Activated B cell treated with CpG ODN at 0.5 μM for 24 hours (primary cell): Measurements from ENCODE around the gene ANKRD11. TPM values are rescaled to one million over a fixed set of nuclear protein-coding genes. Genes with fewer than 3 reads are reported as not detected.
"Not testable (repeated sequence)": the region's sequence is repeated elsewhere in the genome, so short reads cannot be mapped to it uniquely, and the experiment has no call there.

Source experiments
- ATAC-seq: fragments of 200-7000 bp; cut with Tn5 transposase; one replicate; pipeline ENCODE4 v1.10.0; 2021; ENCODE audit warnings: low read depth, mild to moderate bottlenecking, moderate library complexity
- CTCF ChIA-PET: fragments of 350-600 bp; sonication (Branson Sonifier 250); formaldehyde crosslinking; loops from one replicate; lab custom pipeline; 2021; ENCODE audit warnings: antibody characterized with exemption; lab: Charles Lee
- POLR2A ChIA-PET: fragments of 350-600 bp; sonication (Branson Sonifier 250); formaldehyde crosslinking; loops from one replicate; lab custom pipeline; 2021; ENCODE audit warnings: antibody characterized with exemption; lab: Charles Lee
- DNase-seq: peaks from one replicate; pipeline ENCODE4 v3.0.0; 2022
- H3K27ac Mint-ChIP-seq: one replicate; pipeline ENCODE4 v1.8.0; 2020; ENCODE audit warnings: mixed read lengths
- H3K27me3 Mint-ChIP-seq: one replicate; pipeline ENCODE4 v1.8.0; 2021; ENCODE audit warnings: mixed read lengths
- H3K36me3 Mint-ChIP-seq: one replicate; pipeline ENCODE4 v1.8.0; 2021; ENCODE audit warnings: low read depth, mixed read lengths
- H3K4me1 Mint-ChIP-seq: one replicate; pipeline ENCODE4 v1.8.0; 2021; ENCODE audit warnings: mixed read lengths
- H3K4me3 Mint-ChIP-seq: one replicate; pipeline ENCODE4 v1.8.0; 2020; ENCODE audit warnings: mild to moderate bottlenecking, mixed read lengths
- H3K9me3 Mint-ChIP-seq: one replicate; pipeline ENCODE4 v1.8.0; 2020; ENCODE audit warnings: mixed read lengths
- intact Hi-C: fragments of 100-400 bp; cut with micrococcal nuclease; formaldehyde crosslinking; loops from one replicate; pipeline ENCODE4 v1.15.1; 2024
- total RNA-seq: library from RNA; stranded (reverse); gene quantifications from 2 replicates; pipeline ENCODE4 v1.2.3, GENCODE V29; 2022
- TF ChIP-seq, protein P1 (sequence below): fragments of 200-600 bp; IDR thresholded peaks from one replicate; pipeline ENCODE4 v1.8.0; 2022; ENCODE audit warnings: antibody characterized with exemption, mild to moderate bottlenecking

The ANKRD11 gene
- total RNA-seq, 1 donor from 2014 or later, result 243 TPM

DNA sequence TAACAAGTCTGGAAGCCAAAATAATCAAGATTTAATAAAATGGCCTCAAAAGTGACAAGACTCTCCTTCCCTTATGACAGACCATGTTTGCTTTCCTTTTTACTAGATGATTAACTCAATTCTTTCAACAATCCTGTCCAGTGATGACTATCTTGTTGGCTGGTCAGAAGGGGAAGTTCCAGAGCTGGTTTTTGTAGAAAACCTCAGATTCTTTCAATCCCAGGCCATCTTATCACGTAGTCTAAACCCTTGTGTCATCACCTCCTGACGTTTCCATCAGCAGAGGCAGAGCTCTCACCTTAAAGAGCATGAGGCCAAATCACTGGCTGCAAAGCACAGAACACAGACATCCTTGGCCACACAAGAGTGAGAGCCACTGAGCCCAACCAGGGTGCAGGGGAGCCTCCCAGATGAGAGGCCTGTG, 125.3 kb downstream of the ANKRD11 start:
- intact Hi-C loops, result loop anchor here (5.0 to 10.0 kb wide), 3 partner anchors 37 to 60 kb away; no protein-coding TSS in a partner anchor
- Mint-ChIP-seq H3K9me3 (no peaks in the 10 kb centered on the region), H3K4me3 (no peak overlapping the region), H3K4me1 (peaks cover 98% of the 10 kb centered on the region), H3K27me3 (no peaks in the 10 kb centered on the region), H3K27ac (no peak overlapping the region), H3K36me3 (peaks cover 18% of the 10 kb centered on the region)
- ChIA-PET CTCF (no interaction called here), POLR2A (interaction anchor here (1.4 kb wide), 1 partner anchor 9 kb away, joined by 7 read pairs; no protein-coding TSS in a partner anchor)
- TF ChIP-seq, protein P1, sequence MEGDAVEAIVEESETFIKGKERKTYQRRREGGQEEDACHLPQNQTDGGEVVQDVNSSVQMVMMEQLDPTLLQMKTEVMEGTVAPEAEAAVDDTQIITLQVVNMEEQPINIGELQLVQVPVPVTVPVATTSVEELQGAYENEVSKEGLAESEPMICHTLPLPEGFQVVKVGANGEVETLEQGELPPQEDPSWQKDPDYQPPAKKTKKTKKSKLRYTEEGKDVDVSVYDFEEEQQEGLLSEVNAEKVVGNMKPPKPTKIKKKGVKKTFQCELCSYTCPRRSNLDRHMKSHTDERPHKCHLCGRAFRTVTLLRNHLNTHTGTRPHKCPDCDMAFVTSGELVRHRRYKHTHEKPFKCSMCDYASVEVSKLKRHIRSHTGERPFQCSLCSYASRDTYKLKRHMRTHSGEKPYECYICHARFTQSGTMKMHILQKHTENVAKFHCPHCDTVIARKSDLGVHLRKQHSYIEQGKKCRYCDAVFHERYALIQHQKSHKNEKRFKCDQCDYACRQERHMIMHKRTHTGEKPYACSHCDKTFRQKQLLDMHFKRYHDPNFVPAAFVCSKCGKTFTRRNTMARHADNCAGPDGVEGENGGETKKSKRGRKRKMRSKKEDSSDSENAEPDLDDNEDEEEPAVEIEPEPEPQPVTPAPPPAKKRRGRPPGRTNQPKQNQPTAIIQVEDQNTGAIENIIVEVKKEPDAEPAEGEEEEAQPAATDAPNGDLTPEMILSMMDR, result no peak
- ATAC-seq (no peak), DNase-seq (no peak)

DNA sequence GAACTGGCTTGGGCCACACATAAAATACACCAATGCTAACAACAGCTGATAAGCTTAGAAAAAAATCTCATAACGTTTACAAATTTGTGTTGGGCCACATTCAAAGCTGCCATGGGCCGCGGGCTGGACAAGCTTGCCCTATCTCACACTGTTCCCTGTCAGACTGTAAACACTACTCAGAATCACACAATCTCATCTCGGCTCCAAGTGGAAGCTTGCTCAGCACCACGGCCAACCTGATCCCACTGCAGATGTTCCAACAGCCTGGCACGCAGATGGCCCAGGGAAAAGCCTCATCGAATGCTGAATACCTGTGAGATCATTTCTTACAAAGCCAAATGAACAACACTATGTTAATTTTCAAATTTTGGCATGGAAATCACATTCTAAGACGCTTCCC, 125.8 kb downstream of the ANKRD11 start:
- TF ChIP-seq, protein P1, result no peak
- CTCF ChIA-PET, result no interaction called here
- H3K27me3 Mint-ChIP-seq, result no peaks in the 10 kb centered on the region
- H3K4me1 Mint-ChIP-seq, result peaks cover 98% of the 10 kb centered on the region
- no peak for DNase-seq
- peaks cover 23% of the 10 kb centered on the region for H3K36me3 Mint-ChIP-seq
- H3K4me3 Mint-ChIP-seq, result no peak overlapping the region
- H3K27ac Mint-ChIP-seq, result no peak overlapping the region
- H3K9me3 Mint-ChIP-seq, result no peaks in the 10 kb centered on the region
- POLR2A ChIA-PET, result interaction anchor here (1.4 kb wide), 1 partner anchor 9 kb away, joined by 7 read pairs; no protein-coding TSS in a partner anchor
- intact Hi-C loops, result loop anchor here (5.0 to 10.0 kb wide), 4 partner anchors 37 to 60 kb away; no protein-coding TSS in a partner anchor
- no peak for ATAC-seq

DNA sequence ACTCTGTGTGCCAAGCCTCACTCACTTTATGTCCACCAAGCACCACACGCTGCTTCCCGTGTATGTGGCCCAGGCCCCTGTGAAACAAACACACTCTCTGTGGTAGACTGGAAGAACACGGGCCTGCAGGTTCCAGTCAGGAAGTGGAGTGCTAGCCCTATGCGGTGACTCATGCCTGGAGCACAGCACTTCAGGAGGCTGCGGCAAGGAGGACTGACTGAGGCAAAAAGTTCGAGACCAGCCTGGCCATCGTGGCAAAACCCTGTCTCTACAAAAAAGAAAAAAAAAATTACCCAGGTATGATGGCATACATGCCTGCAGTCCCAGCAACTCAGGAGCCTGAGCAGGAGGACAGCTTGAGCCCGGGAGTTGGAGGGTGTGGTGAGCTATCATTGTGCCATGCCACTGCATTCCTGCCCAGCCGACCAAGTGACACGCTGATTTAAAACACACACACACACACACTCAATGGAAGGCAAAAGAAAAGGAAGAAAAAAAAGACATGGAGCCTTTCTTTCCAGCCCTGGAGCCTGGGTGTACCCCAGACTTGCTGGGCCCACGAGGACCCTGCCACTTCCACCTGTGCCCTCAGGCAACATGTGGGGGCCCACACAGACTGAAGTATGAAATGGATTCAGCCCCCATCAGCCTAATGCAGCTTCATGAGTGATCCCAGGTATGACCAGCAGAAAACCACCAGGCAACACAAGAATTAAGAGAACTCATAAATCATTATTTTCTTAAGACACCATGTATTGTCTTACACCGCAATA, 126.6 kb downstream of the ANKRD11 start:
- H3K4me1 Mint-ChIP-seq, result peaks cover 98% of the 10 kb centered on the region
- ChIA-PET CTCF (no interaction called here), POLR2A (interaction anchor here (1.4 to 3.0 kb wide), 2 partner anchors 10 to 12 kb away, joined by 7 to 10 read pairs; no protein-coding TSS in a partner anchor)
- ATAC-seq, result no peak
- TF ChIP-seq, protein P1, result no peak
- H3K9me3 Mint-ChIP-seq, result no peaks in the 10 kb centered on the region
- intact Hi-C loops, result loop anchor here (5.0 to 10.0 kb wide), 3 partner anchors 37 to 61 kb away; no protein-coding TSS in a partner anchor
- H3K4me3 Mint-ChIP-seq, result no peak overlapping the region
- no peak for DNase-seq
- no peaks in the 10 kb centered on the region for H3K27me3 Mint-ChIP-seq
- peak overlapping the region; percentile 31 for H3K27ac Mint-ChIP-seq
- H3K36me3 Mint-ChIP-seq, result peaks cover 24% of the 10 kb centered on the region

DNA sequence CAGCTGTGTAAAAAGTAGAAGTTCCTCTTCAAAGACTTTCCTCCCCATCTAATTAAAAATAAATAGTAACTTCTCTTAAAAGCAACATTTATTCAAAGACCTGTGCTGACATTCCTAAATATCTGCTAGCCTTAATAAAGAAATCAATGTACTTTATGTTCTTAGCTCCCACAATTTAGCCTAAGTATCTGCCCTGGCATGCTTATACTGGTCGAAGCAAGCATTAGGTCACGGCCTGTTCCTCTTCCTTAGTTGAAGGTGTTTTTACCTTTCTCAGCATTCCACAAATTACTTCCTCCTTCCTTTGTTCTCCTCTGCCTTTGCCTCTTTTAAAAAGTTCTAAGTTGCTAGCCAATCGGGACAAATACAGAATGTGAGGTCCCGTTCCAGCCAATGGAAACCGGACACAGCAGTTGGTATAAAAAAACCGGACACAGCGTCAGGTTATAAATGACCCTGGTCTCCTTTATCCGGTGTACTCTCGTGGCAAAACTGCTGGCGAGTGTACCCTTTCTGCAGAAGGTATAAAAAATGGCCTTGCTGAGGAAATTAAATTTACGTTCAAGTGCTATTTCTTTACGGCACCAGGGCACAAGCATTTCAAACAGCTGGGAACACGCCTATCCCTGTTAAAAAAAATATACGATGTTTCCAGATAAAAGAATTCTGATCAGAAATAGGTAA, 127.7 kb downstream of the ANKRD11 start:
- ATAC-seq, H3K27me3 Mint-ChIP-seq, DNase-seq, CTCF ChIA-PET, H3K9me3 Mint-ChIP-seq: not testable (repeated sequence)
- intact Hi-C loops, result loop anchor here (1.0 to 10.0 kb wide), 4 partner anchors 35 to 128 kb away; partner anchors contain the start of gene ANKRD11
- Mint-ChIP-seq H3K36me3 (peaks cover 23% of the 10 kb centered on the region), H3K27ac (peak overlapping the region; percentile 78), H3K4me1 (peaks cover 99% of the 10 kb centered on the region), H3K4me3 (peak overlapping the region; percentile 33)
- POLR2A ChIA-PET, result interaction anchor here (0.6 to 3.0 kb wide), 7 partner anchors 10 to 1413 kb away, joined by 3 to 10 read pairs (median 5); no protein-coding TSS in a partner anchor

DNA sequence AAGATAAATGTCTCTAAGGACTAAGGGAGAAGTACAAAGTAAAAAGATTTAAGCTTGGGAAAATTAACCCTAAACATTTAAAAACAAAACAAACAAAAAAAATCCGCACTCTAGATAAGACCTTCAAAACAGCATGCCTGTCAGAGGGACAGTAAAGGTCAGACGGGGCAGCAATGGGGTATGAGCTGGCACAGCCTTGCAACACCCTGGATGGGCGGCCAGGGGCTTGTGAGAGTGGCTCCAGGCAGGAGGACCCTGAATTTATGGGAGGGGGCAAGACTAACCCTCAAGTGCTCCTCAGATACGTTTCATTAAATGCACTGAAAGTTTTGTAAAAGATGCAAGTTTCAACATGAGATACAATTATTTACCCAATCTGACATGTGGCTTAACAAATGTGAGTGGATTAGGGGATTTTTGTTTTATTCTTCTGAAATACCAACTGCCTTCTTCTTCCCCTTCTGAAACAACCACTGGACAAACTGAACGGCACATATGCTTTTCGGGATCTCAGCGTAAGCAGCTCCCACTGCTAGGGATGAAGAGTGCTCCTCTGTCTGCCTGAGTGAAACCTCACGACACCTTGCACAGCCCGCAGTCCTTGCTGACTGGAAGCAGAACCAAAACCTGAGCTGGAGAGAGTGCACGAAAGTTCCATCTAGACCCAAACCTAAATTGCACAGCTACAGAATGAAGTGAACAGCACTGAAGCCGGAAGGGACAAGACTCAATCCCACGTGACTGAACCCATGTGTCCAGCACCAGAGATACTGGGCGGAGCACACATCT, 128.4 kb downstream of the ANKRD11 start:
- Mint-ChIP-seq H3K9me3 (no peaks in the 10 kb centered on the region), H3K36me3 (peaks cover 28% of the 10 kb centered on the region), H3K27ac (peak overlapping the region; percentile 78), H3K4me1 (peaks cover 99% of the 10 kb centered on the region), H3K4me3 (peak overlapping the region; percentile 56), H3K27me3 (no peaks in the 10 kb centered on the region)
- ATAC-seq (peak; percentile 45), DNase-seq (no peak)
- ChIA-PET POLR2A (interaction anchor here (0.6 to 3.0 kb wide), 8 partner anchors 11 to 1412 kb away, joined by 3 to 10 read pairs (median 6); no protein-coding TSS in a partner anchor), CTCF (interaction anchor here (1.0 kb wide), 1 partner anchor 52 kb away, joined by 3 read pairs; no protein-coding TSS in a partner anchor)
- TF ChIP-seq, protein P1, result no peak
- intact Hi-C loops, result loop anchor here (1.0 to 10.0 kb wide), 5 partner anchors 13 to 128 kb away; partner anchors contain the start of gene ANKRD11
